IPS-NIHi11 (cell line): ENCODE results near the gene ZNF784.

ENCODE experiments used
- DNase-seq: peaks from one replicate; pipeline ENCODE4 v3.0.0; 2012; ENCODE audit warnings: mixed read lengths, low spot score

ZNF784 gene

GRCh38 chr19:55643003-55643886 lies 18.9 kb upstream of the ZNF784 start, which contains the start of gene ZNF581:
Gene ZNF581, plus strand, starts transcription at chr19:55643649. Its CDS starts 923 bp downstream, at chr19:55644572.
- DNase-seq, result peak; percentile 75

- no peak for DNase-seq
Observed at GRCh38 chr19:55642153-55643002, 18.0 kb upstream of the ZNF784 start.

GRCh38 chr19:55641426-55642152 lies 17.2 kb upstream of the ZNF784 start:
- no peak for DNase-seq

GRCh38 chr19:55640577-55641425 lies 16.4 kb upstream of the ZNF784 start, which contains the start of gene ZNF580:
Gene ZNF580, plus strand, starts transcription at chr19:55641002. Its CDS starts 1,507 bp downstream, at chr19:55642509.
- peak; percentile 84 for DNase-seq

- DNase-seq, result no peak
Observed at GRCh38 chr19:55640043-55640576, 15.7 kb upstream of the ZNF784 start.

- no peak for DNase-seq
Observed at GRCh38 chr19:55638864-55639359, 14.5 kb upstream of the ZNF784 start.

- no peak for DNase-seq
Observed at GRCh38 chr19:55637534-55637933, 13.2 kb upstream of the ZNF784 start.

- DNase-seq, result no peak
Observed at GRCh38 chr19:55636723-55637122, 12.4 kb upstream of the ZNF784 start.

- no peak for DNase-seq
Observed at GRCh38 chr19:55635856-55636440, 11.6 kb upstream of the ZNF784 start.

GRCh38 chr19:55635334-55635717 lies 11.0 kb upstream of the ZNF784 start:
- no peak for DNase-seq

GRCh38 chr19:55633861-55634260 lies 9.5 kb upstream of the ZNF784 start:
- DNase-seq, result no peak

- DNase-seq, result peak; percentile 54
Observed at GRCh38 chr19:55632463-55632834, 8.1 kb upstream of the ZNF784 start.

GRCh38 chr19:55626350-55626749 lies 2.0 kb upstream of the ZNF784 start:
- DNase-seq, result no peak

GRCh38 chr19:55625004-55625326 lies 599 bp upstream of the ZNF784 start:
- DNase-seq, result no peak

GRCh38 chr19:55623561-55623960 lies 805 bp downstream of the ZNF784 start:
- no peak for DNase-seq

GRCh38 chr19:55623130-55623529 lies 1.2 kb downstream of the ZNF784 start:
- no peak for DNase-seq

GRCh38 chr19:55622242-55622969 lies 2.0 kb downstream of the ZNF784 start:
- DNase-seq, result peak; percentile 11

GRCh38 chr19:55621673-55622231 lies 2.6 kb downstream of the ZNF784 start:
- DNase-seq, result no peak

- no peak for DNase-seq
Observed at GRCh38 chr19:55621205-55621672, 3.1 kb downstream of the ZNF784 start.
